G401 (cell line): ENCODE data around the gene CEP164. TPM values are rescaled to one million over a fixed set of nuclear protein-coding genes. Genes with fewer than 3 reads are reported as not detected.

Source experiments
- DNase-seq: peaks from one replicate; pipeline ENCODE4 v3.0.0-alpha.2; 2015; ENCODE audit warnings: low spot score
- in situ Hi-C: cut with HindIII; loops from 2 replicates; pipeline ENCODE4 v1.10.0; 2016; ENCODE audit warnings: low sequenced_read_pairs, mixed read lengths
- total RNA-seq: library from RNA; depleted of rRNA; stranded (reverse); fragments of >200 nt; shearing (Covaris generic); gene quantifications from 2 replicates; pipeline ENCODE4 v1.2.3, GENCODE V29; 2014

The CEP164 gene
- total RNA-seq, 1 experiment from 2014 or later = 49.5 TPM

GRCh38 chr11:117345039-117345438 is 17.4 kb downstream of the CEP164 start:
- in situ Hi-C loops = no loop called here
- DNase-seq = no peak

- in situ Hi-C loops = no loop called here
- DNase-seq = no peak
Measured at GRCh38 chr11:117354550-117354949, 26.9 kb downstream of the CEP164 start.

DNA sequence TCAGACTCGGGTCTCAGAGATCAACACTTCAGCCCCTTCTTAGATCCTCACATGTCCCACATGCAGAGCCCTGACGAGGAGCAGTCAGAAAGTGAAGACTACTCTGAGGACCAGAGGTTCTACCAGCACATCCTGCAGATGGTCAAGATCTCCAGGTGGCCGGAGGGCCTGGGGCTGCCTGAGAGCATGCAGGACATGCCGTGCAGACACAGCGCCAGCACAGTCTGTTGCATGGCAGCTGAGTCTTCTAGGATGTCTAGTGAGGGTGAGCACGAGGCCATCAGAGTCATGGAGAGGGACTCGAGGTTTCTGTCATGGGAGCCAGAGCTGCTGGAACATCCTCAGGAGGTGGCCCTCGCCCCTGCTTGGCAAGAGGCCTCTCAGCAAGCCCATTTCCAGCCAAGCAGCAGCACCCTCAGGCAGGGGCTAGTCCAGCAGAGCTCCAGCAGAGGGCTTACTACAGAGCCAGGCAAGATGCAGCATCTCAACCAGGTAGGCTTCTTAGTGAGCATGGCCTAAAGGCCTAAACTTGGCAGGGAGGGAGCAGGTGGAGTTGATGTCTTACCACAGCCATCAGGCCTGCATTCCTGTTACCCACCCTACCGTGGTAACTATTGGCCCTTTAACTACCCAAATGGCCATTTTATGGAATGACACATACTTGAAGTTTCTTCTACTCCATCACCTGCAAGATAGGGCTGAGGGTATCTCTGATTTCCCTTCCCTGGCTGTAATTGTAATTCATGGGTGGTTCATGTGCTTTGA is 28.7 kb downstream of the CEP164 start:
- no peak for DNase-seq
- in situ Hi-C loops = no loop called here

GRCh38 chr11:117361432-117361831 is 33.8 kb downstream of the CEP164 start:
- in situ Hi-C loops = no loop called here

DNA sequence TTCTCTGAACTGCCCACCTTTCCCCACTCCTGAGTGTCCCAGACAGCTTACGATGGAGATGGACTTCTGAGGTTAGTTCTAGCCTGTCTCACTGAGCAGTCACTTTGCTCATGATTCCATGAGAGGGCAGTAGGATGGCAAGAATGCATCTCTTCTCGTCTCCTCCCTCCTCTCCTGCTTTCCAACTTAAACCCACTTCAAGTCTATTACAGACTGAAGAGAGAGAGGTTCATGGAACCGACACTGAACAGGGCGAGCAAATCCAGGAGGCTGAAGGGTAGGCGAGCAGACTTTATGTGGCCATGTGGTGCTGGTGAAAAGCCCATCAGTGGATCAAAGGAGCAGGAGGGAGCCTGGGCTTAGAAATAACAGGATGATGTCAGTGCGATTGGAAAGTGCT is 38.6 kb downstream of the CEP164 start:
- DNase-seq = peak; percentile 91
- in situ Hi-C loops = no loop called here

More at GRCh38 chr11:117361432-117361831, 33.8 kb downstream of the CEP164 start:
- DNase-seq = no peak

DNA sequence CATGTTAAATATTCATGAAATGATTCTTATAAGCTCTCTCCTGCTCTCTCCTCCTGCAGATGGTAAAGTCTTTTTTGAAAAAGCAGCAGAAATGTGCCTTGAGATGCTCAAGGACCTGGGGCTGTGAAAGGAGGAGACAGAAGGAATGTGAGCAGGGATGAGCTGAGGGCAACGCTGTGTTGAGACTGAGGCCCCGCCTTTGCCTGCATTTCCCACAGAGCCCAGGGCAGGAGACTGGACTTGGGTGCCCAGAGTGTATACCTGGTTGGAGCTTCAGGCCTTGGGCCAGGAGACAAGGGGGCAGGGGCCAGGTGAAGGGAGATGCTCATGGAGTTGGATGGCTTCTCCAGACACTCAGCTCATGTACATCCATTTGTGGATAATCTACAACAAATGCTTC is 39.2 kb downstream of the CEP164 start:
- in situ Hi-C loops = no loop called here
- peak; percentile 56 for DNase-seq

DNA sequence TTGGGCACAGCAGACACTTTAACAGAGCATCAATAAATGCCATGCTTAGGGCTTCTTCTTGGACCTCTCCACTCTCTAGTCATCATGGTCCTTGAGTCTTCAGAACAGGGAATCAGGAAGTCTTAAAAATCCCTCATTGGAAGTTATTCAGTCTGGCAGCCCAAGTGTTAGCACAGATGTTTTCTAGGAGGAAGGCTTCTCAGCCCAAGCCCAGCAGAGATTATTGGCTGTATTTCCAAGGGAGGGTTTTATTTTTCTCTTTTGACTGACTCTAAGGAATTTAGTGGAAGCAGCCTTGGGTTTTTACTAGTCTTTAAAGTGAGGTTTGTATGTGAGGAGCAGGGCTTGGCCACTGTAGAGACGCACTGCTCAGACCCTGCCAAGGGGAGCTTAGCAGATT is 41.9 kb downstream of the CEP164 start:
- in situ Hi-C loops = no loop called here
- no peak for DNase-seq

GRCh38 chr11:117371453-117371852 is 43.8 kb downstream of the CEP164 start:
- in situ Hi-C loops = no loop called here

DNA sequence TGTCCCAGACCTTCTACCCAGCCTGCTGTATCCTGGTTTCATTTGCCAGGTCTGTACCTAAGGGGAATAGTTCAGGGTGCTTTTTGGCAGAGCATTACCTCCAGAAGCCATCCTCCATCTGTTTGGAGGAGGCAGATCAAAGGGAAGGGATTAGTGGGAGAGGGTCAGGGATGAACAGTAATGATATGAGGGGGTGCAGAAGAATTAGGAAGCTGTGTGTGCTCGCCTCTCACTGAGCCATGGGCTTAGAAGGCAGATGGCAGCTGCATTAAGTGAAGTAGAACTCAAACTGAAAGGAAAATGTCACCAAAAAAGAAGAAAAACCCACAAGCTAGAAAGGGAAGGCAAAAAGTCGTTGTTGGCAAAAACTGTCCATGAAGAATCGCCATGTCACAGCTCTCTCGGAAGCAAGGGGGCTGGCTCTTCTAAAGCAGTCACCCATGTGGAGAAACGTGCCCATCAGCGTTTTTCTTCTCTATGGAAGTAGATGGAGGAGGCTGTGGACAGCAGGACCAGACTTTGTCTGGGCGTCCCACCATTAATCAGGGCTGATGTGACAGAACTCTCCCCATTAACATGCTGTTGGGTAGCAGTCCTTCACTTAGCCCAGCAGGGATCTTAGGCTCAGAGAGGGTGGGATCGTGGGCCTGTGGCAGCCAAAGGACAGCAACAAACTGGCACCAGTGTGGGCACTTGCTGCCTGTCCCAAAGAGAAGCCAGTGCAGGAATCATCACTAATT is 46.8 kb downstream of the CEP164 start:
- in situ Hi-C loops = no loop called here
- no peak for DNase-seq

More at GRCh38 chr11:117371453-117371852, 43.8 kb downstream of the CEP164 start:
- peak; percentile 70 for DNase-seq

GRCh38 chr11:117375960-117376359 is 48.3 kb downstream of the CEP164 start:
- DNase-seq = peak; percentile 77
- in situ Hi-C loops = no loop called here

GRCh38 chr11:117376517-117376916 is 48.9 kb downstream of the CEP164 start:
- in situ Hi-C loops = no loop called here
- peak; percentile 93 for DNase-seq

DNA sequence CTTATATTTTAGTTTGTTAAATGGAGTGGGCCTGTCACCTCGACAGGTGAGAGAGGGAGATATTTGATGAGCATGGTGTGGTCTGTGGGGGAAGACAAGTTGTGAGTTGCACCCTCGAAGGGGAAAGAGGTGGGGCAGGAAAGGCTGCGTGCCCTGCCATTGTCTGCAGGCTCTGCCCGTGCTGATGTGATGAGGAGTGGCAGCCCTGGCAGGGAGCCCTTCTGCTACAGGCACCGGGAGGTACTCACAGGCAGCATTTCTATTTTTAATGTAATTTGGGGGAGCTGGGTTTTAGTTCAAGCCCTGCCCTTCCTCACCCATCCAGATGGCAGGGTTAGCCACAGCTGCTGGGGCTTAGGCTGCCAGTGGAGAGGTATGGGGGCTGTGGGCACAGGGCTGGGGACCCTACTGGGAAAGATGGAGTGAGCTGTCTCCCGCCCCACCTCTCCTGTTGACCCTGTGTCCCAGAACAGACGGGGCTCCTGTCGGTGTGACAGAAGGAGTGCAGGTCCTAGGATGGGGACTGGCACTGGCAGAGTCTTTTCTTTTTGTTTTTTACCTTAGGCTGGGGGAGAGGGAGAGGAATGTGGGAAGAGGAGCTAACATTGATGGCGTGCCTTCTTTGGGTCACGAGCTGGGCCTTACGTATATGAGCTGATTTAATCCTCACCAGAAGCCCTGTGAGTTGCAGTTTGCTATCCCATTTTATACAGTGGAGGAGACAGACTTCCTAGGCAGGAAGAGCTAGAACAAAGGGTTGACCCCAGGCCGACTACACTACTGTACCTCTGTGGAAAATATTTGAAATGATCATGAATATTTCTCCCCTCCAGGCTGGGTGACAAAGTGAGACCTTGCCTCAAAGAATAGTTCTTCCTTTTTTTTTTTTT is 51.6 kb downstream of the CEP164 start:
- in situ Hi-C loops = no loop called here
- DNase-seq = peak; percentile 96

- in situ Hi-C loops = no loop called here
- no peak for DNase-seq
Measured at GRCh38 chr11:117380676-117381075, 53.0 kb downstream of the CEP164 start.

GRCh38 chr11:117381481-117382387 is 54.1 kb downstream of the CEP164 start:
- in situ Hi-C loops = no loop called here
- DNase-seq = no peak

- in situ Hi-C loops = no loop called here
- no peak for DNase-seq
Measured at GRCh38 chr11:117382746-117383145, 55.1 kb downstream of the CEP164 start.

GRCh38 chr11:117384045-117384444 is 56.4 kb downstream of the CEP164 start:
- in situ Hi-C loops = no loop called here
- DNase-seq = no peak

- DNase-seq = no peak
- in situ Hi-C loops = no loop called here
Measured at GRCh38 chr11:117385471-117385870, 57.8 kb downstream of the CEP164 start.

DNA sequence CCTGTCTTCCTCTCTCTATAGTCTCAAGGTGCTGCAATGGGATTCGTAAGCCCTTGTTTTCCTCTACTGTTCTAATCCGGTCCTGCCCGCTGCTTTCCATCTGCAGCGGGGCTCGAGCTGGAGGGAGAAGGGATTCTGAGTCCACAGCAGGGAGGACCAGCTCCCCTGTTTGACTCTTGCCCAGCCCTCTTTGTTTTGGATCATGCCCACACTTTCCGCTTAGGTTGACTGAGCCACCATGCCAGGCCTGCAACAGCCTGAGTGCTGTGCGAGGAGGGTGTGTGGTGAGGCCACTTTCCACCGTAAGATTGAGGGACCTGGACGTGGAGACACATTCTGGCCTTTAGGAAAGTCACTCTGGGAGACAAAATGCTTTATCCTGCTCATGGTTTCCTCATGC is 58.3 kb downstream of the CEP164 start:
- in situ Hi-C loops = no loop called here
- DNase-seq = peak; percentile 67
